ENCODE measurements around the gene TAF1B.
A peak's percentile ranks its signal among the peaks of the same experiment; 100 is the strongest.

The TAF1B gene
- total RNA-seq = 18.0 reads per million, percentile 44 among the genes with 10 or more reads in this experiment

DNA sequence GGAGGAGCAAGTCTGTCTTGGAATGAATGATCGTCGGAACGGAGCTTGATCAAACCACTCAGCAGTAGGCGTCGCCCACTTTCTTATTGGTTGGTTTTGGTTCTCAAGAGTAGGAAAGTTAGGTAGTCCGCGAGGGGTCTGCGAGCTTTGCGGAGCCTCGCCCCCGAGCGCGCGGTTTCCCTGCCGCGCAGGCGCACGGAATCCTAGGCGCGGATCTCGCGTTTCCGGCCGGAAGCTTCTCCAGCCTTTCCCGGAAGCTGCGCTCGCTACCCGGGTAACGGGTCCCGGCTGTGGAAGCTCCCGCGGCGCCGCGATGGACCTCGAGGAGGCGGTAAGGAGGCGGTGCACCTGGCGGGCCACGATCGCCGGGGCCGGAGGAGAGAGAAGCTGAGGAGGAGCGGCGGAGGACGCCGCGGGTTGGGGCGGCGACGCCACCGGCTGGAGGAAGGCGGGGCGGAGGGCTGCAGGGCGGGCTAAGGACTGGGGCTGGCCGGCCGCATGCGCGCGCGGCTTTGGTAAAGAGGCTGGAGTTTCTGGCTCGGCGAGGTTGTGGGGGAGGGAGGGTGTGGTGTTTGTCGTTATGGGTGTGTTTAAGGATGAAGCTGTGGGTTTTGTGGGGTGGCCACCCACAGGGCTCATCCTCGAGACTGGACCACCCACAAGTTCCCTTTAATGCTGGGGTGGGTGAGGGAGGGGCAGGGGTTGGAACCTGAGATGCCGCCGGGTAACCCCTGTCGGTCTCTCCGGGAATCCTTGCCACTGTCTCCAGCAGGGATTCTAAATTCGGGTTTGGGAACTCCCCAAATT, at the start of gene TAF1B:
Gene TAF1B (plus strand): TSS at position 246 of the 807 bp plus-strand sequence. CDS start 68 bp downstream, at position 314.
- DNase-seq = peak; percentile 71

GRCh38 chr2:9793918-9794717, 49.2 kb upstream of the TAF1B start:
- no peak for DNase-seq

DNA sequence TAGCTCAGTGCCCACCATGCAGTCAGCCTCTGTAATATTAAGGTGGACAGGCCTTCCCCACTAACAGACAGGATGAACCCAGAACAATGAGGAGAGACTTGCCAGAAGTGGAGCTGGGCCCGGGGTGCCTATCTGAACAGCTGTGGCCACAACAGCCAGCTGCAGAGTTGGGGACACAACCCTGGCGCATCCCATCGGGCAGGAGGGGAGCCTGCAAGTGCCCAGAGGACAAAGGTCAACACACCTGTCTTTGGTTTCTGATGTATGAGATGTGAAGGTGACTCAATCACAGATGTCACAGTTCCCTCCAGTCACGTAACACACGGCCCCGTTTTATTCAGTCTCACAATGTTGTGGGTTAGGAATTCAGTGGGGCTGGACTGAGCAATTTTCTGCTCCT, 48.2 kb upstream of the TAF1B start:
- DNase-seq = no peak

DNA sequence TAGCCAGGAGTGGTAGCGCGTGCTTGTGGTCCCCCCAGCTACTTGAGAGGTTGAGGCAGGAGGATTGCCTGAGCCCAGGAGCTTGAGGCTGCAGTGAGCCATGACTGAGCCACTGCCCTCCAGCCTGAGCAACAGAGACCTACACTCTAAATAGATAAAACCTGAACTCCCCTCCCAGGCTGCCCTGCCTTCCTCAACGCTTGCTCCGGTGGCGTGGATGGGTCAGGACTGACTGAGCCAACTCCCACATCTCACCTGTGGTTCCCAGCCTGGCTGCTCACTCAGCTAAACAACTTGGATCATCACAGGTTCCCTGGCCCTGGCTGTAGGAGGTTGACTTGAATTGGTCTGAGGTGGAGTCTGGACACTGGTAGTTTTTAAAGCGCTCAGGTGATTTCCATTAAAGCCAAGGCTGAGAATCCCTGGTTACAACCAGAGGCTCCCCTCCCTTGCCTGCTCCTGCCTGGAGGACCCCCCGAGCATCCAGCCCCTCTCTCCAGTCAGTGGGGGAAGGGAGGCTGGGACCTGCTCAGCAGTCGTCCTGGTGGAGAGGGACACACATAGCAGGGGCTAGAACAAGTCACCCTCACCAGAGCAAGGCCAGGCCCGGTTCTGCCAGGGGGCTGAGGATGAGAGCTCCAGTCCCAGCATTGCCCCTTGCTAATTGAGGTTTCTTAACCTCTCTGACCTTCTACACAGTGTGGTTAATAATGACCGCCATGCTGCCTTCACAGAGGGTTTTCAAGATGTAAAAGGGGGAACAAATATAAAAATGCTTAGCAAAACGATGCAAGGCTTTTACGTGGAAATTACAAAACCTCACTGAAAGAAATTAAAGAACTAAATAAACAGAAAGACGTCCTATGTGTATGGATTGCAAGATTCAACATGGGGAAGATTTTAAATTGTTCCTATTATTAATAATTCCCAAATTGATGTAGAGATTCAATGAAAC, 46.9 kb upstream of the TAF1B start:
- no peak for DNase-seq

- no peak for DNase-seq
Observed at GRCh38 chr2:9797086-9797485, 46.2 kb upstream of the TAF1B start.

DNA sequence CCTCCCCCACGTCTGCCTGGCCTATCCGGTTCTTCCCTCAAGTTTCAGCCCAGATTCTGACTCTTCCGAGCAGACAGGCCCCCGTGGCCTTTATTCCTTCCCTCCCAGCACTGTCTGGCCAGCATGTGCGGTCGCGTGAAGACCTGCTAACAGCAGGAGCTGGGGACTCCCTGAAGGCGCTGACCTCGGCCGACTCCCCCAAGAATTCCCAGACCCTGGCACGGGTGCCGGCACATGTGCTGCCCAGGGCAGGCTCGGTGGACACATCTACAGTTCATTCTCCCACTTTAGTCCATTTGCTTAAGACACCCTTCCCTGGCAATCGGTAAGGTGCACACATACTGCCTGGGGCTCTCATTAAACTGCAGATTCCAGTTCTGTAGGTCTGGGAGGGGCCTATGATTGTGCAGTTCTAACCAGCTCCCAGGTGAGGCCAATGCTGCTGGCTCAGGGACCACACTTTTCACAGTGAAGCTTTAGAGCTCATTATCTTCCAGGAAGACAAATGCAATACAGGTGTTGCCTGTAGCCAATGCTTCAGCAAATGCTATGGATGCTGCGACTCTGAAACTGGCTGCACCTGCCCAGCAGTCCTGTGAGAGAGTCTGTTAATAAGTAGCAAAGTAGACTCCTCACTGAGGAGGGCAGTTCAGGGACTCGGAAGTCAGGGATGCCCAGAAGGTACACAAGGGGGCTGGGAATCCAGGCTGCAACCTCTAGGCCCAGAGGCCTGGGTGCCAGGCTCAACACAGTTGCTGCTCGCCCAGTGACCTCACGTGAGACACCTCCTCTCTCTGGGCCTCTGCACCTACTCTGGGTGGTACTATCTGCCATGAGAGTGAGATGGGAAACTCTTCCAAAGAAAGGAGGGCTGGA, 45.4 kb upstream of the TAF1B start:
- no peak for DNase-seq

- no peak for DNase-seq
Observed at GRCh38 chr2:9799011-9799596, 44.2 kb upstream of the TAF1B start.

DNA sequence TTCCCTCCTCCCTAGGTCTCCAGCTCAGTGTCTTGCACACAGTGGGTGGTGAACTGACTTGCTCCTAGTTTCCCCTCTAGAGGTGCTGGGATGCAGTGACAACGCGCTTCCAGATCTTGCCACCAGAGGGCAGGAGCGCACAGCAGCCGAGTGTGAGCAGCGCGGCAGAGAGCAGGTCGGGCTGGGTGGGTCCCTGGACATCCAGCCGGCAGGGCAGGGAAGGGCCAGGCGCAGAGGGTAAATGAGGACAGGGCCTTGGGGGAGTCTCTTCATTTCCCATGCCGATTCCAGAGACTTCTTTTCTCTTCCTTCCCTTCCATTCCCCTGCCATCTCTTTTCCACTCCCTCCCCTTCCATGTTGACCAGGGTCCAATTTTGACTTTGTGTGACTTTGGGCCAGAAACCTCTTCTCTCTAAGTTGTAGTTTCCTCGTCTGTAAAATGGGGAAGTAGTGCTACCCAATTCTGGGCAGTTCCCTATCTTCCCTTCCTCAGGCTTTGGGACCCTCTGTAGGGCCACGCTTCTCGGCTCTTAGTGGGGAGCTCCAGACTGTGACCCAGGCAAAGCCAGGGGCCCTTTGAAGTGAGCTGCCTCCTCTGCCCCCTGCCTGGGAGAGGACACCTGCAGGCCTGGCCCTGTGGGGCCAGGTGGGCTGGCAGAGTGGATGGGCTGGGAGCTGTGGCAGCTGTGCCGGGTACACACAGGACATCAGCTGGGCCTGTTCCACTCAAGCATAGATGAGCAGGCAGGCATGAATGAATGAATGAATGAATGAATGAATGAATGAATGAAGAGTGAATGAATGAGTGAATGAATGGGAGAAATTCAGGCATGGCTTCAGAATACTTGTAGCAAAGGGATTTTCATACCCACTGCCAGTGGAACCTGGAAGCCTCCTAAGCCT, 43.3 kb upstream of the TAF1B start:
- peak; percentile 79 for DNase-seq

DNA sequence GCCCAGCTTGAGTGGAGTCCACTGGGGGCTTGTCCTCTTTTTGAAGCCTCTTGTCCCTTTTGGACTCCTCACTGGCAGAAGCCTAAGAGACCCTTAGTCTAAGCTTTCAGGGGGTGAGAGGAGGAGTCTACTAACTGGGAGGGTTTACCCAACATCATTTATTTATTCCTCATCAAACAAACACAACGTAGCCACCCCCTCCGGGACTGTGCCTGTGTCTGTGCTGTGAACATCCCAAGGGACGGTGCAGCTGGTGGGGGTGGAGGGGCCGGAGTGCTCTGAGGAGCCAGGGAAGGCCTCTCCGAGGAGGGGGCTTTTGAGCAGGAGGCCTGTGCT, 42.7 kb upstream of the TAF1B start:
- DNase-seq = no peak

DNA sequence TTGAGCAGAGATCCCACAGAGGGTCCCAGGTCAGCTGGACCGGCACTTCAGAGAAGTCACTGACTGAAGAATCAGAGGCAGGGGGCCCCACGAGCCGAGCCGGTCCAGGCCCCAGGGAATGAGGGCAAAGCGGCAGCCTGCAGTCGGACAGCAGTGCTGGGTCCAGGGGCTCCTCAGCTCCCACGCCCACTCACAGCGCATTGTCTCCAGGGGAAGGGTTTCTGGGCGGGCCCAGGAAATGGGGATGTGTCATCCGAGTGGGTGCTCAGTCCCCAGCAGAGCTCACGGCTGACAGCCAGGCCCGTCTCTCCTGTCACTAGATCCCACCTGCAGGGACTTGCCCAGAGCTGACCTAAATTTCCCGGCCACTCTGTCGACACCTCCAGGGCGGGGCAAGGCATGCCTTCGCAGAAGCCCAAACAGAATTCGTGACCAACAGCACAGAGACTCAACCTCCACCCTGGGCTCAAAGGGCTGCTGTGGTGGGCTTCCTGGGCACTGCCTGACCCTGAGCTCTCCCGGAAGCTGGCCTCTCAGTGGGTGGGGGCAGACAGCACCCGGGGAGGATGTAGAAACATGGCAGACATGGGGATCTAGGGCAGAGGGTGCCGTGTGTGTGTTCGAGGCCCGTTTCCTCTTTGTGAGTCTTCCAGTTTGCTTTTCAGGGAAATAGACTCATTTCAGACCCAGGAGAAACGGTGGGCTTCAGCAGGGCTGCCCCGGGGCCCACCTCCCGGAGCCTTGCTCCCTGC, 42.1 kb upstream of the TAF1B start:
- DNase-seq = peak; percentile 48

DNA sequence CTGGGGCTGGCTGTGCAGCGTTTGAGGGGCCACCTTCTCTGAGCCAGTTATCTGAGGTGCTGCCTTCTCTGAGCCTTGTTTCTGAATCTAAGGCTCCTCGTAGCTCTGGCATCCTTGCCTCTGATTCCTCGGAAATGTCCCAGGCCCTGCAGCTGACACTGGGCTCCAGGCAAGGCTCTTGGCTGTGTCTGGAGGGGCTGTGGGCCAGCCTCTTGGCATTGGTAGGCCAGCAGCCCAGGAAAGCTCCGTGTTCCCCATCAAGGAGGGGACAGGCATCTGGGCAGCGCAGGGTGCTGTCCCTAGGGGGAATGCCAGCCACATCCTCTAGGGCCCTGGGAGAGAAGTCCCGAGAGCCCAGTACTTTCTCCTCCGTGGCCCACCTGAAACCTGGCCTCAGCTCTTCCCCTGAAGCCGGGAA, 40.7 kb upstream of the TAF1B start:
- no peak for DNase-seq

GRCh38 chr2:9803023-9803805, 40.1 kb upstream of the TAF1B start:
- DNase-seq = no peak

GRCh38 chr2:9805435-9806297, 37.6 kb upstream of the TAF1B start:
- DNase-seq = no peak

- no peak for DNase-seq
Observed at GRCh38 chr2:9806298-9806610, 37.0 kb upstream of the TAF1B start.

DNA sequence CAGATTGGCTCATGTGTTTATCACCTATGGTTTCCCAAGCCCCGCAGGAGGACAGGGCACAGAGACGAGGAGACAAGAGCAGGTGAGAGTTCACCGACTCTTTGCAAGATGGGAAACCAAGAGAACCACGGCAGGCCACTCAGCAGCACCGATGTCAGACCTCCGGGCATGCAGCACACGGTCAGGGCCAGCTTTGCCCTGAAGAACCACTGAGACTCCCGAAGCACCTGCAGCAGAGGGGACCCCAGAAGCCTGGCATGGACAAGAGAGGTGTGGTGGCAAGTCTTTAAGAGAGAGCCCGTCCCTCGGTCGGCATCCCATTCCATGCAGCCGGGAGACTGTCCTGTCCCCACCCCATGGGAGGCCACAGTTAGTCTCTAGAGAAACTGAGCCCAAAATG, 36.6 kb upstream of the TAF1B start:
- no peak for DNase-seq

GRCh38 chr2:9807056-9807455, 36.2 kb upstream of the TAF1B start:
- no peak for DNase-seq

- DNase-seq = no peak
Observed at GRCh38 chr2:9807555-9808305, 35.5 kb upstream of the TAF1B start.
